Brain microvascular endothelial cell (primary cell): Measurements from ENCODE around the gene EXOC6.
"Not testable (repeated sequence)": the region's sequence is repeated elsewhere in the genome, so short reads cannot be mapped to it uniquely, and the experiment has no call there.

Source experiments
- DNase-seq: peaks from one replicate; pipeline ENCODE4 v3.0.0-alpha.2; 2020
- H3K27ac ChIP-seq: fragments of 250-450 bp; sonication (Bioruptor Pico); 2 replicates; pipeline ENCODE4 v1.5.1; 2020; ENCODE audit warnings: mild to moderate bottlenecking, moderate library complexity
- H3K27me3 ChIP-seq: fragments of 250-450 bp; sonication (Bioruptor Pico); replicated peaks from 2 replicates; pipeline ENCODE4 v1.5.1; 2020; ENCODE audit warnings: mild to moderate bottlenecking
- H3K36me3 ChIP-seq: fragments of 250-450 bp; sonication (Bioruptor Pico); replicated peaks from 2 replicates; pipeline ENCODE4 v1.5.1; 2020; ENCODE audit warnings: mild to moderate bottlenecking
- H3K4me3 ChIP-seq: 2 replicates; pipeline ENCODE4 v1.5.1; 2011; ENCODE audit warnings: low read depth, mild to moderate bottlenecking, control low read depth, low read length, moderate library complexity
- in situ Hi-C: cut with HindIII; loops from 2 replicates; pipeline ENCODE4 v1.10.0; 2017; ENCODE audit warnings: low sequenced_read_pairs, low pct_ligation_motif_present
- TF ChIP-seq, protein P1 (sequence below): IDR thresholded peaks from 2 replicates; pipeline ENCODE4 v1.5.1; 2011; ENCODE audit warnings: low read depth, mild to moderate bottlenecking, moderate library complexity, low read length, control low read depth, inconsistent platforms; ENCODE audit errors: missing control alignments

Gene EXOC6

DNA sequence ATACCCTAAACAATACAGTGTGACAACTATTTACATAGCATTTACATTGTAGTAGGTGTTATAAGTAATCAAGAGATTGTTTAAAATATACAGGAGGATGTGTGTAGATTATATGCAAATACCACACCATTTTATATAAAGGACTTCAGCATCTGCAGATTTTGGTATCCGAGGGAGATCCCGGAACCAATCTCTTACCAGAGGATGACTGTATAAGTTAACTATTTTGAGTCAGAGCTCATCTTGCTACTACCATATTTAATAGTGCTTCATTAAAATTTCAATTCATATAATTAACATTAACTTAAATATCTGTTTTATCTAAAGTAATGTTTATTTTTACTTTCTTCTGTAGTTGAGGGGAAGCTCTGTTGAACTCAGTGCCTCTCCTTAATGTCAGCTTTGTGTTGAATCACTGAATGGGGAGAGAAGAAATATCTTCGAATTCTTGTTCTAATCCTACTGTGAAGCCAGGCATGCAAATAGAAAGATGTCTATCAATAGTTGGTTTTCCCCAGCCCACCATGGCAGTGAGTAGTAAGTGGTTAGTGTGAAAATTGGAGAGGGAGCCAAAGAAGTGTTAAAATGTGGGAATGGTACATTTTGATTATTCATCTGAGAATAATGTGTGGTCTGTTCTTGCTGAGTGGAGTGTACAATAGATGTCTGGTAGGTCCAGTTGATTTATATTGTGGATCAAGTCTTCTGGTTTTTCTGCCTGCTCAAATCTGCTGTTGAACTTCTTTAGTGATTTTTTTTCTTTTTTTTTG is 122.2 kb downstream of the EXOC6 start:
- no peaks in the 10 kb centered on the region for H3K36me3 ChIP-seq
- no peaks in the 10 kb centered on the region for H3K27me3 ChIP-seq
- DNase-seq: peak; percentile 11
- no peak overlapping the region for H3K4me3 ChIP-seq
- in situ Hi-C loops: no loop called here
- no peak overlapping the region for H3K27ac ChIP-seq
- TF ChIP-seq, protein P1, sequence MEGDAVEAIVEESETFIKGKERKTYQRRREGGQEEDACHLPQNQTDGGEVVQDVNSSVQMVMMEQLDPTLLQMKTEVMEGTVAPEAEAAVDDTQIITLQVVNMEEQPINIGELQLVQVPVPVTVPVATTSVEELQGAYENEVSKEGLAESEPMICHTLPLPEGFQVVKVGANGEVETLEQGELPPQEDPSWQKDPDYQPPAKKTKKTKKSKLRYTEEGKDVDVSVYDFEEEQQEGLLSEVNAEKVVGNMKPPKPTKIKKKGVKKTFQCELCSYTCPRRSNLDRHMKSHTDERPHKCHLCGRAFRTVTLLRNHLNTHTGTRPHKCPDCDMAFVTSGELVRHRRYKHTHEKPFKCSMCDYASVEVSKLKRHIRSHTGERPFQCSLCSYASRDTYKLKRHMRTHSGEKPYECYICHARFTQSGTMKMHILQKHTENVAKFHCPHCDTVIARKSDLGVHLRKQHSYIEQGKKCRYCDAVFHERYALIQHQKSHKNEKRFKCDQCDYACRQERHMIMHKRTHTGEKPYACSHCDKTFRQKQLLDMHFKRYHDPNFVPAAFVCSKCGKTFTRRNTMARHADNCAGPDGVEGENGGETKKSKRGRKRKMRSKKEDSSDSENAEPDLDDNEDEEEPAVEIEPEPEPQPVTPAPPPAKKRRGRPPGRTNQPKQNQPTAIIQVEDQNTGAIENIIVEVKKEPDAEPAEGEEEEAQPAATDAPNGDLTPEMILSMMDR: no peak

DNA sequence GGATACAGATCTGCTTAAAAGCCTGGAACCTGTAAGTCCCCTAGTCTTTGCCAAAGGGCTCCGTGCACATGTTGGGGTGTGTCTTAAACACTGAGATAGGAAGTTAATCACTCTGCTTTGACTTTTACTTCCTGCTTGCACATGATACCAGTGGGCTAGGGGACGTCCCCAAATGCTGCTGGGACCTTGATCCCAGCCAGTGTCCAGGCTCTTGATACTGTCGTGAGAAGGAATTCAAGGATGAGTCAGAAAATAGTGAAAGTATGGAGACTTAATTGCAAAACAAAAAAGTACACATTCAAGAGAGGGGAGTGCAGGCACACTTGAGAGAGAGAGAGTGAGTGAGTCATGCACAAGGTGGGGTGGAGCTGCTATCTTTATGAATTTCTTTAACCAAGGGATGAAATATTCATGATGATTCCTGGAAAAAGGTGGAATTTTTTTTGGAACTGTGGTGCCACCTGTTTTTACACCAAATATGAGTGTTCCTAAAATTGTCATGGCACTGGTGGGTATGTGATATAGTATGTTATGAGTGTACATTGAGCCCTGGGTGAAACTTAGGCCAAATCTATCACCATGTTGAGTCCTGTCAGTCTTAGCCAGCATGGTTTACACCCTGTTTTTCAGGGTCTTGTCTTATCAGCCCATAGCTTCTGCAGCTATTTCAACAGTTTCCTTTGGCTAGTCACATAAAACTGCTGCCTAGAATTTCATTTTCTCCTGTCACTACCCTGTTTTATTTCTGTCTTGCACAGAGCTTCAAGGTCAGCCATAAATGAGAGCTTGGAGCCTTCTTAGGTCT is 123.9 kb downstream of the EXOC6 start:
- in situ Hi-C loops: no loop called here
- TF ChIP-seq, protein P1: no peak
- H3K27ac ChIP-seq: peak overlapping the region; percentile 72
- DNase-seq: peak; percentile 72
- H3K27me3 ChIP-seq: no peaks in the 10 kb centered on the region
- H3K36me3 ChIP-seq: no peaks in the 10 kb centered on the region
- no peak overlapping the region for H3K4me3 ChIP-seq

DNA sequence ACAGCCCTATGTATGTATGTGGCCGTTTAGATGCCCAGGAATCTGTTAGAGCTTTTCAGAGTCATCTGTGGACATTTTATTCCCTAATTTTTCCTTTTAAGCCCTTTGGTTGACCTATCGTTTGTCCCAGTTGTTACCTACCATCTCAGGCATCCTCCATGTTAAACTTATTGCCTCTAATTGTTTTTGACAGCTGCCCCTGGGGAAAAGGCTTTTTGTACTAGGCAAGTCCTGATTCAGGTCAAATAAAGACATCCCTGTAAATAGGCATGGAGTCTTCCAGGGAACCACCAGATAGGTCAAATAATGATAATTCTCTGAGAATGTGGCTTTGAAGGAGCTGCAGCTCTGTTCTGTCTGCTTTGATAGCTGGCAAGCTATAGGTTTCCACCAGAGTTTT is 124.6 kb downstream of the EXOC6 start:
- in situ Hi-C loops: no loop called here
- H3K27me3 ChIP-seq: no peaks in the 10 kb centered on the region
- no peak overlapping the region for H3K27ac ChIP-seq
- H3K4me3 ChIP-seq: no peak overlapping the region
- TF ChIP-seq, protein P1: no peak
- H3K36me3 ChIP-seq: no peaks in the 10 kb centered on the region
- no peak for DNase-seq

DNA sequence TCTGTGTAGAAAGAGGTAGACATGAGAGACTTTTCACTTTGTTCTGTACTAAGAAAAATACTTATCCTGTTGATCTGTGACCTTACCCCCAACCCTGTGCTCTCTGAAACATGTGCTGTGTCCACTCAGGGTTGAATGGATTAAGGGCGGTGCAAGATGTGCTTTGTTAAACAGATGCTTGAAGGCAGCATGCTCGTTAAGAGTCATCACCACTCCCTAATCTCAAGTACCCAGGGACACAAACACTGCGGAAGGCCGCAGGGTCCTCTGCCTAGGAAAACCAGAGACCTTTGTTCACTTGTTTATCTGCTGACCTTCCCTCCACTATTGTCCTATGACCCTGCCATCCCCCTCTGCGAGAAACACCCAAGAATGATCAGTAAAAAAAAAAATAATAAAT is 128.0 kb downstream of the EXOC6 start:
- DNase-seq, H3K36me3 ChIP-seq, in situ Hi-C loops, H3K27me3 ChIP-seq, H3K4me3 ChIP-seq, H3K27ac ChIP-seq: not testable (repeated sequence)

DNA sequence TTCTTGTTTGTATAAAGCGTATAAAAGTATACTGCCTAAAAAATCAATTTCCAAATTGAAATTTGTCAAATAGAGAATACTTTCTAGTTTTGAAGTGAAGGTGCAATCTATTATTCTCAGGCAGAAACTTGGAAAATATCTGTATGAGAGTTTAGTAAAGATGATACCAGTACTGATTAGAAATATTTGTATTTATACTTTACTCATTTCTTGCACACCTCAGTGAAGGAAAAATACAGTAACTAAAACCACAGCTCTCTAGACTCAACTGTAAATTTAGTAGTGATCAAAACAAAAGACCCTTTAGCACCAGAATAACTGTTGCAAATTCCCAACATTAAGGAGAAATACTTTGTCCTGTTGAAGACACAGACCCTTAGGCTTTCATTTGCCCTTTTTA is 140.9 kb downstream of the EXOC6 start:
- in situ Hi-C loops: no loop called here
- H3K27me3 ChIP-seq: no peaks in the 10 kb centered on the region
- DNase-seq: no peak
- TF ChIP-seq, protein P1: no peak
- H3K4me3 ChIP-seq: no peak overlapping the region
- H3K36me3 ChIP-seq: no peaks in the 10 kb centered on the region
- H3K27ac ChIP-seq: no peak overlapping the region

DNA sequence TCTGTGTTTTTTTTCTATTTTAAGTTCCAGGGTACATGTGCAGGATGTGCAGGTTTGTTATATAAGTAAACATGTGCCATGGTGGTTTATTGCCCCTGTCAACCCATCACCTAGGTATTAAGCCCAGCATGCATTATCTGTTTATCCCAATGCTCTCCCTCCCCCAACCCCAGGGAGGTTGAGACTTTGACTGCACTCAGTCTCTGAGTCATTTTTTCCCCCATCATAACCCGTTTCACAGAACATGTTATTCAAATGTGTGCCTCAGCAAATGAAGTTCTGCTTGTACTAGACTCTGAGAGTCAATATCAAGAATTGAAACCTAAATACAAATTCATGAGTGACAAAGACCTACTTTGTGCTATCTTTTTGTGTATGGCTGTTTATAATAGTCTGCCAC is 142.3 kb downstream of the EXOC6 start:
- DNase-seq: peak; percentile 31
- in situ Hi-C loops: no loop called here

More for the DNA sequence above, 142.3 kb downstream of the EXOC6 start:
- H3K27ac ChIP-seq: no peak overlapping the region
- TF ChIP-seq, protein P1: no peak
- H3K4me3 ChIP-seq: no peak overlapping the region
- H3K27me3 ChIP-seq: no peaks in the 10 kb centered on the region
- H3K36me3 ChIP-seq: no peaks in the 10 kb centered on the region
